Stomach (tissue), 9 donors: Measurements from ENCODE around the gene SLC17A3. TPM values are rescaled to one million over a fixed set of nuclear protein-coding genes. Genes with fewer than 3 reads are reported as not detected.

Experiments used
- DNase-seq, 2 donors: peaks; one replicate each; pipeline versions ENCODE4 v3.0.0 to v3.0.0-alpha.2; 2013 to 2019
- H3K27ac ChIP-seq, 5 donors: fragments of 200-600 bp in 4 of 5; sonication (generic) in 4 of 5; one replicate each; pipeline ENCODE4 v1.5.1; 2013 to 2019; ENCODE audit warnings: mild to moderate bottlenecking in 1 of 5, moderate library complexity in 1 of 5
- H3K27me3 ChIP-seq, 3 donors: fragments of 200-600 bp; sonication (generic); one replicate each; pipeline ENCODE4 v1.5.1; 2017 to 2019; ENCODE audit warnings: mixed run types in 1 of 3
- H3K36me3 ChIP-seq, 4 donors: fragments of 200-600 bp; sonication (generic); 1 replicate in 3 of 4; 2 replicates in 1 of 4; pipeline ENCODE4 v1.5.1; 2016 to 2019
- H3K4me1 ChIP-seq, 4 donors: fragments of 200-600 bp; sonication (generic); one replicate each; pipeline ENCODE4 v1.5.1; 2016 to 2019
- H3K4me3 ChIP-seq, 4 donors: fragments of 200-600 bp; sonication (generic) in 3 of 4; one replicate each; pipeline ENCODE4 v1.5.1; 2016 to 2019; ENCODE audit warnings: mild to moderate bottlenecking in 1 of 4
- H3K9me3 ChIP-seq, 4 donors: fragments of 200-600 bp; sonication (generic); one replicate each; pipeline ENCODE4 v1.5.1; 2016 to 2019
- CTCF ChIP-seq, 7 experiments: fragments of 450-650 bp in 4 of 7; fragments of 200-600 bp in 3 of 7; sonication (generic) in 3 of 7; IDR thresholded peaks; one replicate each; pipeline ENCODE4 v1.5.1; 2016 to 2019; ENCODE audit warnings: antibody characterized with exemption in 7 of 7, control low read depth in 2 of 7, mild to moderate bottlenecking in 1 of 7
- EP300 ChIP-seq: sonication (generic); formaldehyde crosslinking; IDR thresholded peaks from one replicate; pipeline ENCODE4 v1.6.1; 2017; ENCODE audit warnings: antibody characterized with exemption
- POLR2A ChIP-seq, 4 donors: fragments of 450-650 bp; IDR thresholded peaks; one replicate each; pipeline ENCODE4 v1.6.1; 2016; ENCODE audit warnings: antibody characterized with exemption in 4 of 4, control low read depth in 2 of 4, mild to moderate bottlenecking in 1 of 4, moderate library complexity in 1 of 4
- POLR2AphosphoS5 ChIP-seq, 3 donors: sonication (generic); formaldehyde crosslinking; IDR thresholded peaks; one replicate each; pipeline ENCODE4 v1.6.1; 2016; ENCODE audit warnings: antibody characterized with exemption in 3 of 3
- WGBS, 5 donors: extraction: QIAGEN DNeasy Blood & Tissue Kit in 3 of 5; methylation state at CpG; one replicate each; pipeline versions ENCODE4 v1.1.5 to v1.1.7; 2013 to 2018; 5-methylcytosine and 5-hydroxymethylcytosine counted together
- intact Hi-C: fragments of 100-400 bp; cut with DNase I; formaldehyde crosslinking; loops from one replicate; pipeline ENCODE4 v1.15.1; 2023; ENCODE audit warnings: low total_unique reads
- polyA plus RNA-seq, 3 donors: library from polyadenylated mRNA; stranded (reverse); fragments of 200-250 nt; gene quantifications; one replicate each; pipeline ENCODE4 v1.2.3, GENCODE V29; 2013
- total RNA-seq, 5 donors: library from RNA; depleted of rRNA; stranded (reverse); fragments of >200 nt; gene quantifications; one replicate each; pipeline versions ENCODE4 v1.1.0 to v1.2.3, GENCODE V29; 2014 to 2016
- donor health status: healthy with polysubstance abuse.
- donor health status: Bipolar disorder and iron deficiency.
- donor health status: healthy.

The SLC17A3 gene
- total and polyA plus RNA-seq, 8 donors, result not detected

- Histone ChIP-seq H3K4me3 (peak overlapping the region in 2 of 4 donors; percentile 14 to 22), H3K9me3 (no peaks in the 10 kb centered on the region), H3K27ac (no peak overlapping the region), H3K27me3 (no peaks in the 10 kb centered on the region), H3K4me1 (peaks cover 0 to 9% (median 0%) of the 10 kb centered on the region in 4 donors), H3K36me3 (no peaks in the 10 kb centered on the region)
- peak; percentile 42 to 48 for DNase-seq
- 28 to 96% (median 54%) methylated on average over 10 to 28 of the region's 28 CpGs for WGBS, 5 donors
- intact Hi-C loops, result no loop called here
- TF ChIP-seq POLR2A (IDR thresholded peaks at IDR 0.05), result no peak
- TF ChIP-seq CTCF (IDR thresholded peaks at IDR 0.05), result no peak
- no peak for TF ChIP-seq POLR2AphosphoS5 (IDR thresholded peaks at IDR 0.05)
- TF ChIP-seq EP300, result no peak
Measured at GRCh38 chr6:25882051-25882496, 8.0 kb upstream of the SLC17A3 start.

- intact Hi-C loops, result no loop called here
Measured at GRCh38 chr6:25880601-25881000, 6.6 kb upstream of the SLC17A3 start.

GRCh38 chr6:25878721-25879322 is 4.8 kb upstream of the SLC17A3 start:
- Histone ChIP-seq H3K36me3 (no peaks in the 10 kb centered on the region), H3K27ac (no peak overlapping the region), H3K4me3 (no peak overlapping the region), H3K27me3 (no peaks in the 10 kb centered on the region), H3K4me1 (peaks cover 0 to 9% (median 0%) of the 10 kb centered on the region in 4 donors), H3K9me3 (no peaks in the 10 kb centered on the region)
- TF ChIP-seq EP300 (no peak), CTCF (IDR thresholded peaks at IDR 0.05) (no peak), POLR2AphosphoS5 (IDR thresholded peaks at IDR 0.05) (no peak), POLR2A (IDR thresholded peaks at IDR 0.05) (no peak)
- DNase-seq, result no peak
- intact Hi-C loops, result no loop called here
- 92 to 100% (median 96%) methylated on average over 2 of the region's 2 CpGs for WGBS, 5 donors

More at GRCh38 chr6:25880601-25881000, 6.6 kb upstream of the SLC17A3 start:
- DNase-seq, result no peak
- Histone ChIP-seq H3K27ac (no peak overlapping the region), H3K27me3 (no peaks in the 10 kb centered on the region), H3K9me3 (no peaks in the 10 kb centered on the region), H3K36me3 (no peaks in the 10 kb centered on the region), H3K4me1 (peaks cover 0 to 9% (median 0%) of the 10 kb centered on the region in 4 donors), H3K4me3 (no peak overlapping the region)
- TF ChIP-seq CTCF (IDR thresholded peaks at IDR 0.05) (no peak), POLR2AphosphoS5 (IDR thresholded peaks at IDR 0.05) (no peak), EP300 (no peak), POLR2A (IDR thresholded peaks at IDR 0.05) (no peak)
- 84 to 89% (median 86%) methylated on average over 4 of the region's 4 CpGs for WGBS, 5 donors

- H3K4me1 ChIP-seq, result no peaks in the 10 kb centered on the region
- H3K4me3 ChIP-seq, result no peak overlapping the region
- H3K9me3 ChIP-seq, result no peaks in the 10 kb centered on the region
- no peak overlapping the region for H3K27ac ChIP-seq
- intact Hi-C loops, result no loop called here
- H3K36me3 ChIP-seq, result no peaks in the 10 kb centered on the region
- no peaks in the 10 kb centered on the region for H3K27me3 ChIP-seq
- no peak for DNase-seq
- TF ChIP-seq POLR2AphosphoS5 (IDR thresholded peaks at IDR 0.05), result no peak
- TF ChIP-seq POLR2A (IDR thresholded peaks at IDR 0.05), result no peak
- TF ChIP-seq CTCF (IDR thresholded peaks at IDR 0.05), result no peak
- WGBS, 5 donors, result 86 to 95% (median 92%) methylated on average over 3 of the region's 3 CpGs
Measured at GRCh38 chr6:25875926-25876602, 2.0 kb upstream of the SLC17A3 start.
